Measurements from ENCODE around the gene IKZF4.

Gene IKZF4

GRCh38 chr12:56017181-56017580 lies 3.7 kb upstream of the IKZF4 start:
- Histone ChIP-seq H3K4me3 (ENCODE audit: low read length in 2 of 2) (no peak overlapping the region), H3K27ac (ENCODE audit: low read length) (no peak overlapping the region), H3K9ac (ENCODE audit: low read length in 2 of 2) (no peak overlapping the region), H3K27me3 (ENCODE audit: control insufficient read depth in 1 of 2, insufficient read depth in 2 of 2, low read length in 2 of 2) (no peaks in the 10 kb centered on the region), H3K36me3 (ENCODE audit: control insufficient read depth in 2 of 2, insufficient read depth in 2 of 2, low read length in 2 of 2) (peaks cover 0 to 5% of the 10 kb centered on the region in 2 donors), H3K9me3 (ENCODE audit: control insufficient read depth in 2 of 2, low read length in 2 of 2) (no peaks in the 10 kb centered on the region), H3K4me1 (ENCODE audit: control insufficient read depth, insufficient read depth, low read length) (peaks cover 24% of the 10 kb centered on the region)

- Histone ChIP-seq H3K27me3 (ENCODE audit: control insufficient read depth in 1 of 2, insufficient read depth in 2 of 2, low read length in 2 of 2) (no peaks in the 10 kb centered on the region), H3K27ac (ENCODE audit: low read length) (no peak overlapping the region), H3K9me3 (ENCODE audit: control insufficient read depth in 2 of 2, low read length in 2 of 2) (no peaks in the 10 kb centered on the region), H3K9ac (ENCODE audit: low read length in 2 of 2) (no peak overlapping the region), H3K4me1 (ENCODE audit: control insufficient read depth, insufficient read depth, low read length) (peaks cover 26% of the 10 kb centered on the region), H3K4me3 (ENCODE audit: low read length in 2 of 2) (no peak overlapping the region), H3K36me3 (ENCODE audit: control insufficient read depth in 2 of 2, insufficient read depth in 2 of 2, low read length in 2 of 2) (peaks cover 0 to 5% of the 10 kb centered on the region in 2 donors)
Observed at GRCh38 chr12:56018356-56018755, 2.5 kb upstream of the IKZF4 start.

- Histone ChIP-seq H3K4me3 (ENCODE audit: low read length in 2 of 2) (peak overlapping the region; percentile 73 to 82), H3K9ac (ENCODE audit: low read length in 2 of 2) (peak overlapping the region; percentile 71 to 72), H3K36me3 (ENCODE audit: control insufficient read depth in 2 of 2, insufficient read depth in 2 of 2, low read length in 2 of 2) (peaks cover 14 to 17% of the 10 kb centered on the region in 2 donors), H3K9me3 (ENCODE audit: control insufficient read depth in 2 of 2, low read length in 2 of 2) (no peaks in the 10 kb centered on the region), H3K27me3 (ENCODE audit: control insufficient read depth in 1 of 2, insufficient read depth in 2 of 2, low read length in 2 of 2) (no peaks in the 10 kb centered on the region), H3K27ac (ENCODE audit: low read length) (peak overlapping the region; percentile 85), H3K4me1 (ENCODE audit: control insufficient read depth, insufficient read depth, low read length) (peaks cover 26% of the 10 kb centered on the region)
Observed at GRCh38 chr12:56021889-56022497, 1.1 kb downstream of the IKZF4 start.

- H3K36me3 ChIP-seq (ENCODE audit: control insufficient read depth in 2 of 2, insufficient read depth in 2 of 2, low read length in 2 of 2) = peaks cover 31 to 42% of the 10 kb centered on the region in 2 donors
- no peak overlapping the region for H3K9ac ChIP-seq (ENCODE audit: low read length in 2 of 2)
- no peaks in the 10 kb centered on the region for H3K27me3 ChIP-seq (ENCODE audit: control insufficient read depth in 1 of 2, insufficient read depth in 2 of 2, low read length in 2 of 2)
- no peak overlapping the region for H3K27ac ChIP-seq (ENCODE audit: low read length)
- H3K4me3 ChIP-seq (ENCODE audit: low read length in 2 of 2) = no peak overlapping the region
- H3K4me1 ChIP-seq (ENCODE audit: control insufficient read depth, insufficient read depth, low read length) = no peaks in the 10 kb centered on the region
- H3K9me3 ChIP-seq (ENCODE audit: control insufficient read depth in 2 of 2, low read length in 2 of 2) = no peaks in the 10 kb centered on the region
Observed at GRCh38 chr12:56028511-56029165, 7.8 kb downstream of the IKZF4 start.

GRCh38 chr12:56029166-56029519 lies 8.3 kb downstream of the IKZF4 start:
- H3K4me3 ChIP-seq (ENCODE audit: low read length in 2 of 2) = no peak overlapping the region
- H3K9me3 ChIP-seq (ENCODE audit: control insufficient read depth in 2 of 2, low read length in 2 of 2) = no peaks in the 10 kb centered on the region
- H3K36me3 ChIP-seq (ENCODE audit: control insufficient read depth in 2 of 2, insufficient read depth in 2 of 2, low read length in 2 of 2) = peaks cover 31 to 42% of the 10 kb centered on the region in 2 donors
- no peaks in the 10 kb centered on the region for H3K4me1 ChIP-seq (ENCODE audit: control insufficient read depth, insufficient read depth, low read length)
- no peak overlapping the region for H3K27ac ChIP-seq (ENCODE audit: low read length)
- no peaks in the 10 kb centered on the region for H3K27me3 ChIP-seq (ENCODE audit: control insufficient read depth in 1 of 2, insufficient read depth in 2 of 2, low read length in 2 of 2)
- peak overlapping the region in 1 of 2 donors; percentile 21 for H3K9ac ChIP-seq (ENCODE audit: low read length in 2 of 2)

GRCh38 chr12:56029666-56030293 lies 8.9 kb downstream of the IKZF4 start:
- Histone ChIP-seq H3K9me3 (ENCODE audit: control insufficient read depth in 2 of 2, low read length in 2 of 2) (no peaks in the 10 kb centered on the region), H3K36me3 (ENCODE audit: control insufficient read depth in 2 of 2, insufficient read depth in 2 of 2, low read length in 2 of 2) (peaks cover 31 to 40% of the 10 kb centered on the region in 2 donors), H3K27ac (ENCODE audit: low read length) (no peak overlapping the region), H3K9ac (ENCODE audit: low read length in 2 of 2) (peak overlapping the region in 1 of 2 donors; percentile 21), H3K4me3 (ENCODE audit: low read length in 2 of 2) (no peak overlapping the region), H3K27me3 (ENCODE audit: control insufficient read depth in 1 of 2, insufficient read depth in 2 of 2, low read length in 2 of 2) (no peaks in the 10 kb centered on the region), H3K4me1 (ENCODE audit: control insufficient read depth, insufficient read depth, low read length) (no peaks in the 10 kb centered on the region)

- H3K9ac ChIP-seq (ENCODE audit: low read length in 2 of 2) = no peak overlapping the region
- H3K36me3 ChIP-seq (ENCODE audit: control insufficient read depth in 2 of 2, insufficient read depth in 2 of 2, low read length in 2 of 2) = peaks cover 35 to 48% of the 10 kb centered on the region in 2 donors
- H3K27me3 ChIP-seq (ENCODE audit: control insufficient read depth in 1 of 2, insufficient read depth in 2 of 2, low read length in 2 of 2) = no peaks in the 10 kb centered on the region
- no peak overlapping the region for H3K4me3 ChIP-seq (ENCODE audit: low read length in 2 of 2)
- H3K9me3 ChIP-seq (ENCODE audit: control insufficient read depth in 2 of 2, low read length in 2 of 2) = no peaks in the 10 kb centered on the region
- no peak overlapping the region for H3K27ac ChIP-seq (ENCODE audit: low read length)
- no peaks in the 10 kb centered on the region for H3K4me1 ChIP-seq (ENCODE audit: control insufficient read depth, insufficient read depth, low read length)
Observed at GRCh38 chr12:56031987-56032386, 11.1 kb downstream of the IKZF4 start.

DNA sequence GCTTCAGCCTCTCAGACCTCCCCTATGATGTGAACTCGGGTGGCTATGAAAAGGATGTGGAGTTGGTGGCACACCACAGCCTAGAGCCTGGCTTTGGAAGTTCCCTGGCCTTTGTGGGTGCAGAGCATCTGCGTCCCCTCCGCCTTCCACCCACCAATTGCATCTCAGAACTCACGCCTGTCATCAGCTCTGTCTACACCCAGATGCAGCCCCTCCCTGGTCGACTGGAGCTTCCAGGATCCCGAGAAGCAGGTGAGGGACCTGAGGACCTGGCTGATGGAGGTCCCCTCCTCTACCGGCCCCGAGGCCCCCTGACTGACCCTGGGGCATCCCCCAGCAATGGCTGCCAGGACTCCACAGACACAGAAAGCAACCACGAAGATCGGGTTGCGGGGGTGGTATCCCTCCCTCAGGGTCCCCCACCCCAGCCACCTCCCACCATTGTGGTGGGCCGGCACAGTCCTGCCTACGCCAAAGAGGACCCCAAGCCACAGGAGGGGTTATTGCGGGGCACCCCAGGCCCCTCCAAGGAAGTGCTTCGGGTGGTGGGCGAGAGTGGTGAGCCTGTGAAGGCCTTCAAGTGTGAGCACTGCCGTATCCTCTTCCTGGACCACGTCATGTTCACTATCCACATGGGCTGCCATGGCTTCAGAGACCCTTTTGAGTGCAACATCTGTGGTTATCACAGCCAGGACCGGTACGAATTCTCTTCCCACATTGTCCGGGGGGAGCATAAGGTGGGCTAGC lies 13.9 kb downstream of the IKZF4 start:
- Histone ChIP-seq H3K27me3 (ENCODE audit: control insufficient read depth in 1 of 2, insufficient read depth in 2 of 2, low read length in 2 of 2) (no peaks in the 10 kb centered on the region), H3K9me3 (ENCODE audit: control insufficient read depth in 2 of 2, low read length in 2 of 2) (no peaks in the 10 kb centered on the region), H3K27ac (ENCODE audit: low read length) (no peak overlapping the region), H3K4me1 (ENCODE audit: control insufficient read depth, insufficient read depth, low read length) (no peaks in the 10 kb centered on the region), H3K9ac (ENCODE audit: low read length in 2 of 2) (no peak overlapping the region), H3K36me3 (ENCODE audit: control insufficient read depth in 2 of 2, insufficient read depth in 2 of 2, low read length in 2 of 2) (peaks cover 27 to 33% of the 10 kb centered on the region in 2 donors), H3K4me3 (ENCODE audit: low read length in 2 of 2) (no peak overlapping the region)

DNA sequence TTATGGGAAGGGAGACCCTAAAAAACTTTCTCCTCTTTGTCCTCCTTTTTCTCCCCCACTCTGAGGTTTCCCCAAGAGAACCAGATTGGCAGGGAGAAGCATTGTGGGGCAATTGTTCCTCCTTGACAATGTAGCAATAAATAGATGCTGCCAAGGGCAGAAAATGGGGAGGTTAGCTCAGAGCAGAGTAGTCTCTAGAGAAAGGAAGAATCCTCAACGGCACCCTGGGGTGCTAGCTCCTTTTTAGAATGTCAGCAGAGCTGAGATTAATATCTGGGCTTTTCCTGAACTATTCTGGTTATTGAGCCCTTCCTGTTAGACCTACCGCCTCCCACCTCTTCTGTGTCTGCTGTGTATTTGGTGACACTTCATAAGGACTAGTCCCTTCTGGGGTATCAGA lies 16.3 kb downstream of the IKZF4 start:
- H3K27ac ChIP-seq (ENCODE audit: low read length) = no peak overlapping the region
- no peaks in the 10 kb centered on the region for H3K27me3 ChIP-seq (ENCODE audit: control insufficient read depth in 1 of 2, insufficient read depth in 2 of 2, low read length in 2 of 2)
- H3K9ac ChIP-seq (ENCODE audit: low read length in 2 of 2) = no peak overlapping the region
- H3K36me3 ChIP-seq (ENCODE audit: control insufficient read depth in 2 of 2, insufficient read depth in 2 of 2, low read length in 2 of 2) = peaks cover 25 to 31% of the 10 kb centered on the region in 2 donors
- no peak overlapping the region for H3K4me3 ChIP-seq (ENCODE audit: low read length in 2 of 2)
- H3K4me1 ChIP-seq (ENCODE audit: control insufficient read depth, insufficient read depth, low read length) = peaks cover 4% of the 10 kb centered on the region
- no peaks in the 10 kb centered on the region for H3K9me3 ChIP-seq (ENCODE audit: control insufficient read depth in 2 of 2, low read length in 2 of 2)

GRCh38 chr12:56038022-56038655 lies 17.3 kb downstream of the IKZF4 start:
- H3K27ac ChIP-seq (ENCODE audit: low read length) = no peak overlapping the region
- no peak overlapping the region for H3K4me3 ChIP-seq (ENCODE audit: low read length in 2 of 2)
- H3K27me3 ChIP-seq (ENCODE audit: control insufficient read depth in 1 of 2, insufficient read depth in 2 of 2, low read length in 2 of 2) = no peaks in the 10 kb centered on the region
- H3K9ac ChIP-seq (ENCODE audit: low read length in 2 of 2) = no peak overlapping the region
- H3K9me3 ChIP-seq (ENCODE audit: control insufficient read depth in 2 of 2, low read length in 2 of 2) = no peaks in the 10 kb centered on the region
- peaks cover 20 to 22% of the 10 kb centered on the region in 2 donors for H3K36me3 ChIP-seq (ENCODE audit: control insufficient read depth in 2 of 2, insufficient read depth in 2 of 2, low read length in 2 of 2)
- peaks cover 11% of the 10 kb centered on the region for H3K4me1 ChIP-seq (ENCODE audit: control insufficient read depth, insufficient read depth, low read length)
